Fibroblast of skin of abdomen (primary cell): ENCODE measurements around the gene RMRP.
"Not testable (repeated sequence)": the region's sequence is repeated elsewhere in the genome, so short reads cannot be mapped to it uniquely, and the experiment has no call there.

Experiments used
- DNase-seq: peaks from one replicate; pipeline ENCODE4 v3.0.0-alpha.2; 2013

The RMRP gene

GRCh38 chr9:35641478-35641877 is 16.3 kb downstream of the RMRP start:
- DNase-seq = not testable (repeated sequence)

GRCh38 chr9:35640431-35640830 is 17.4 kb downstream of the RMRP start:
- not testable (repeated sequence) for DNase-seq

DNA sequence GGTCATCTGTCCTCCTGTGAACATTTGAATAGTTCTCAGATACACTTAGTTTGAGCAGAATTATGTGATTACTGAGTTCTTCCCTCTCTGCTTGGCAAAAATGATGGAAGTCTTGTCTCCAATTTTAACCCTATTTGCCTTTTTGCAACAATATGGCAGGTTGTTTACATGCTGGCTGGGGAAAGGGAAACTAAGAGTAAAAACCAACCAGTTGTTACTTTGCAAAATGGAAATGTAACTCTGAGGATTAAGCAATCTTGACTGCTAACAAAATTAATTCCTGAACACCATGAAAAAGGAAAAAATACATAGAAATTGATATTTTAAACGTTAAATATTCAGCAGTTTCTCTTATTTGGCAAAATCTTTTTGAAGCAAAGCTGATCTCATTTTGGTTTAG is 18.2 kb downstream of the RMRP start:
- DNase-seq = no peak

- not testable (repeated sequence) for DNase-seq
Measured at GRCh38 chr9:35639225-35639624, 18.6 kb downstream of the RMRP start.

DNA sequence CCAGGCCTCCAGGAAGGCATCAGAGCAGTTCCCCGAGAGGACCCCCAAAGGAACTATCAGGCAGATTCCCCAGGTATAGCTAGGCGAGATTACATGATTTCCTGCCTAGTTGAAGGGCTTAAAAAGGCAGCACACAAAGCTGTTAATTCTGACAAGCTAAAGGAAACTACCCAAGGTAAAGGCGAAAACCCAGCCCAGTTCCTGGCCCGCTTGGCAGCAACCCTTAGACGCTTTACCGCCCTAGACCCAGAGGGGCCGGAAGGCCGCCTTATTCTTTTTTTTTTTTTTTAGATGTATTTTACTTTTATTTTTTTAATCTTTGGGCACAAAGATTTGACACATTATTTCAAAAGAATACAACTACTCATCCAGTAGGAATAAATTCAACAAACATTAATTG is 19.1 kb downstream of the RMRP start:
- not testable (repeated sequence) for DNase-seq

DNA sequence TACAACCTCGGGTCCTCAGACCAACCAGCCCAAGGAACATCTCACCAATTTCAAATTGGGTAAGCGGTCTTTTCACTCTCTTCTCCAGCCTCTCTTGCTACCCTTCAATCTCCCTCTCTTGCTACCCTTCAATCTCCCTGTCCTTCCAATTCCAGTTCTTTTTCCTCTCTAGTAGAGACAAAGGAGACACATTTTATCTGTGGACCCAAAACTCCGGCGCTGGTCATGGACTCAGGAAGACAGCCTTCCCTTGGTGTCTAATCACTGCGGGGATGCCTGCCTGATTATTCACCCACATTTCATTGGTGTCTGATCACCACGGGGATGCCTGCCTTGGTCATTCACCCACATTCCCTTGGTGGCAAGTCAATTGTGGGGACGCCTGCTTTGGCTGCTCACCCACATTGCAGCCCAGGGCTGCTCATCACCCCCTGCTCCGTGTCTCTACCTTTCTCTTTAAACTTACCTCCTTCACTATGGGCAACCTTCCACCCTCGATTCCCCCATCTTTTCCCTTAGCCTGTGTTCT is 20.3 kb downstream of the RMRP start:
- not testable (repeated sequence) for DNase-seq

DNA sequence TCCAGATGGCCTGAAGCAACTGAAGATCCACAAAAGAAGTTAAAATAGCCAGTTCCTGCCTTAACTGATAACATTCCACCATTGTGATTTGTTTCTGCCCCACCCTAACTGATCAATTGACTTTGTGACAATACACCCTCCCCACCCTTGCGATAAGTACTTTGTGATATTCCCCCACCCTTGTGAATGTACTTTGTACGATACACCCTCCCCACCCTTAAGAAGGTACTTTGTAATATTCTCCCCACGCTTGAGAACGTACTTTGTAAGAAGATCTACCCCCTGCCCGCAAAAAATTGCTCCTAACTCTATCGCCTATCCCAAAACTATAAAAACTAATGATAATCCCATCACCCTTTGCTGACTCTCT is 21.0 kb downstream of the RMRP start:
- not testable (repeated sequence) for DNase-seq

- no peak for DNase-seq
Measured at GRCh38 chr9:35636135-35636876, 21.5 kb downstream of the RMRP start.

DNA sequence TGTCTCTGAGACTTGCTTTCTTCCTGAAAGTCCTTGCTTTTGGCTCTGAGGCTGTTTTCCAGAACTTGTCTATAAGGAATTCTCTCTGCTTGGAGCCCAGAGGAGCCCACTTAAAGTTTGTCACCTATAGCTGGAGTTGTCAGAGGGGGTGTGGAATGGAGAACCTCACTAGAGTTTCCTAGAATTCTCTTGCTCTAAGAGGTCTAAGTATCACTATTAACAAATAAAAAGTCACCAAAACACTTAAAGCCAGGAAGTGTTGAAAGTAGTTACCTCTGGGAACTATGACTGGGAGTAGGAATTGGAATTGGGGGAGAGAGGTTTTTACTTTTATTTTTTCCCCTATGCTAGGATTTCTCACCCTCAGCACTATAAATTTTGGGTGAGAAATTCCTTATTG is 22.1 kb downstream of the RMRP start:
- no peak for DNase-seq

- no peak for DNase-seq
Measured at GRCh38 chr9:35629597-35629996, 28.2 kb downstream of the RMRP start.

GRCh38 chr9:35628389-35628991 is 29.3 kb downstream of the RMRP start:
- DNase-seq = no peak

GRCh38 chr9:35627575-35627974 is 30.2 kb downstream of the RMRP start:
- DNase-seq = no peak

GRCh38 chr9:35619800-35620158 is 38.0 kb downstream of the RMRP start:
- DNase-seq = no peak

DNA sequence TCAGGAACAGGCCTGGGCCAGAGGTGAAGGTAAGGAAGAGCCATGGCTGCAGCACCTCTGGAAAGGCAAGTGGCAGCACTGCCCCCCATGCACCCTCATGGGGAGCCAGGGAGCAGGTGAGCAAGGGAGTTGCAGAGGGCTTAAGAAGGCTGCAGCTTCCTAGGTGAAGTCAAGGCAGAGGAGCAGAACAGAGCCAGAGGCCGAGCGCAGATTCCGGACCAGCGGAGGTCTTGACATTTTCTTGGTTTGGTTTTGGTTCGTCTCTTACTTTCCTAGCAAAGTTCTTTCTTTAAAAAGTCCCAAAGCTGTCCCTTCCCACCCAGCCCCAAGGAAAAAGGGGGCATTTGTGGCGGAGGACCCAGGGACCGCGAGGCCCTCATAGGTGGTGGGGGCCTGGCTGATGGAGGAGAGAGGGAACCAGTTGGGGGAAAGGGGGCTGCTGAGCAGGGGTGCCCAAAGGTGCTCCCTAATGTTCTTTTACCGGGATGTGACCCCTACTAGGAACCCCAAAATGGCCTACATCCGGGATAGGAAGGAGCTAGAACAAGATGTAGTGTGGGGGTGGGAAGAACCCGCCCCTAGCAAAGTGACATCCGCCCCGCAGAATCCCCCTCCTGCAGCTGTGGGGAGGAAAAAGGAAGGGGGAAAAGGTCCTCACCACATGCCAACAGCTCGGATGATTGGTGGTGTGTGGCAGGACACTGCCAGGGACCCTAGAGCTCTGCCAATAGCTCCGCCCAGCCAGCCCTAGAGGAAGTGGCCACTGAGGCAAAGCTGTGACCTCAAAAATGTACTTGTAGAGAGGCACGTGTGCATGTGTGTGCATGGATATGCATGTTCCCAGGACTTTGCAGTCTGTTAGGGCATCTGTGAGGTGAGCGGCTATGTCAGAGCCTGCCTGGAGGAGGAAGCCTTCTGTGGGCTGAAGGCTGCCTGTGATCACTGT is 38.7 kb downstream of the RMRP start:
- DNase-seq = no peak

- DNase-seq = no peak
Measured at GRCh38 chr9:35618325-35618727, 39.5 kb downstream of the RMRP start, which contains the start of gene CD72. CD72 (minus strand) TSS chr9:35618413; CDS start chr9:35618303, 110 bp downstream.

DNA sequence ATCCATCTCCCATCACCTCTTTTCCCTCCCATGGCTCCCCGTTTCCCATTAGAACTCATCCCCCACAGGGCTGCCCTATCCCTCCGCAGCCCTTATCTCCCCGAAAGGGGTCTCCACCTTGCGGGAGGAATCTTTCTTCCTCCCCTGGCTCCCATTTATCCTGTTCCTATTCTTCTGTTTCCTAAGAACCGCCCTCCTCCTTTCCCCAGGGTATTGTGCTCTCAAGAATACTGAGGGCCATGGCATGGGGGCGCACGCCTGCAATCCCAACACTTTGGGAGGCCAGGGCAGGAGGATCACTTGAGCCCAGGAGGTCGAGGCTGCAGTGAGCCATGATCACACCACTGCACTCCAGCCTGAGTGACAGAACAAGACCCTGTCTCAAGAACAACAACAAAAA is 40.3 kb downstream of the RMRP start:
- DNase-seq = no peak

DNA sequence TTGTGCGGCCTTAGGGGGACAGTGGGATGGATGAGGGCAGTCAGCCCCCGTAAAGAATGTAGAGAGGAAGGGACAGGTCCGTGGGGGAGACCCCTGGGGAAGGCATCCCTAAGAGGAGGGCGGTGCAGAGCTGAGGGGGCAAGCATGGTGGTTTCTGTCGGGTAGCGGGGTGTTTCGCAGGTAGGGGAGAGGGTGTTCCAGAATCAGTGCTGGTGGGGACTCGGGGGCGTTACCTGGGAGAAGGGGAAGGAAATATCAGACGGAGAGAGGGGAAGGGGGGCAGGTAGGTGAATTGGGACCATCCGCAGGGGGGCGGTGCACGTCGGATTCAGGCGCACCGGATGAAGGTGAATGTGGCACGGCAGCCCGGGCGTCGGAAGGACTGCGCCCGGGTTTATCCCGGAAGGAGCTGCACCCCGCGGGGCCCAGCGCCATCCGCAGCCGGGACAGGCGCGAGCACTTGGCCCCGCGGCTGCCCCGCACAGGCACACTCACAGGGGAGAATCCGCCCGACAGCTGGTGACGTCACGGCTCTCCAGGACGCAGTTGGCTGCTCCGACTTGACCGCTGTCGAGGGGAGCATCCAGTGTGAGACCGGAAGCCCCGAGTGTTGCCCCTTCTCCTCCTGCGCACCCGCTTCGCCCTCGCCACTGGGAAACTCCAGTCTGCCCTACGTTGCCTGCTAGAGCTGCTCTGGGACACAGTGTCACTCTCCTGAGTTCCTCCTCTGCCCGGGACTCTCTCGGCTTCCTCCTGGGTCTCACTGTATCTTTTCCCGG is 40.9 kb downstream of the RMRP start:
- peak; percentile 50 for DNase-seq

DNA sequence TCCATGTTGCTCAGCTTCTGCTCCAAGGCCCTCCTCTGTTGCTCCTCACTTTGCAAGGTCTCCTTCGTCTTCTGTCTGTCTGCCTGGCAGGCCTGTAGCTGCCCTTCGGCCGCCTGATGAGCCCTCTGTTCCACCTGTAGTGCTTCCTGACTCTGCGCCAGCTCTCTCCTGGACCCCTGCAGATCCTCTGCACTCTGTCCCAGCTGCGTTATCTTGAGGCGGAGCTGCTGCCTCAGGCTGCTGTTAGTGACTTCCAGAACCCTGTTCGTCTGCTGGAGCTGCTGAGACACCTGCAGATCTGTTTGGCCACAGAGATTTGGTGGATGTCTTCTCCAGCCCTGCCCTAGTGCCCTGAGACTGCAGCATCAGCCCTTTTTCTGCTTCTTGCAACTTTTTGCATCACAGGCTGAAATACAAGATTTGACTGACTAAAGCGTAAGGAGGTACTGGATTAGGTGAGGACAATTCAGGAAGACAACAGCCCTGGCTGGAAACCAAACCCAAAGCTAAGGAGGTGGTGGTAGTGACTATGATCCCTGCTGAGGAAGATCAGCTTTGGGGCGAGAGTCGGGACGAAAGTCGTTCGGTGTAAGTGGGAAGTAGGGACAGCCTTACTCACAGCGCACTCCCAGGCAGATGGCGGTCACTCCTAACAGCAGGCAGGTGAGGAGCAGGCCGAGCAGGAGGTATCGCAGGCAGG is 41.7 kb downstream of the RMRP start:
- no peak for DNase-seq

DNA sequence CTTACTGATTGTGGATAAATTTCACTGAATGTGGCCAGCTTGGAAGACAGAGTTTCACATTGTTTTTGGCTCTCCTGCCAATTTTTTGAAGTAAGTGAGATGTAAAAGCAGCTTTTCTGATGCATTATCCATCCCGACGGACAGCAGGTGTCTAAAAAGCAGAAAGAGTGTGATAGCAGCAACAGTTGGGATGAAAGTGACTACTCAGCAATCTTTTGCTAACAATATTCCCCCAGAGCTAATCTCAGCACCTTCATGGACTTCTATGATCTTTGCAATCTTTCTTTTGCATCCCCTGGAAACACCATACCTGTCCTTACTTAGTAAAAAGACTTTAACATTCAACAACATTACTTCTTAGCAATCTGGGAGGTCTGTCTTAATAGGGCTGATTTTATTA is 45.0 kb downstream of the RMRP start:
- no peak for DNase-seq

DNA sequence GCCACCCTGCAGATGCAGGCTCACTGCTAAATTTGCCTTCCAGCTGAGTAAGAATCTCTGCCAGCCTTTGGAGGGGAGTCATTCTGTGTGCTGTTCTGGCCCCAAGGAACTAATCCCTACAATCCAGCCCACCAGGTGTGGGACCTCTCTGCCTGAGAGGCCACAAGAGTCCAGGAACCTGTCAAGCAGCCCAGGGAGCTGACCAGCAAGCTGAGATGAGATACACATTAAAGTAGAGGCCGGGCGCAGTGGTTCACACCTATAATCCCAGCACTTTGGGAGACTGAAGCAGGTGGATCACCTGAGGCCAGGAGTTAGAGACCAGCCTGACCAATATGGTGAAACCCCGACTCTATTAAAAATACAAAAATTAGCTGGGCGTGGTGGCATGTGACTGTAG is 45.8 kb downstream of the RMRP start:
- DNase-seq = not testable (repeated sequence)

DNA sequence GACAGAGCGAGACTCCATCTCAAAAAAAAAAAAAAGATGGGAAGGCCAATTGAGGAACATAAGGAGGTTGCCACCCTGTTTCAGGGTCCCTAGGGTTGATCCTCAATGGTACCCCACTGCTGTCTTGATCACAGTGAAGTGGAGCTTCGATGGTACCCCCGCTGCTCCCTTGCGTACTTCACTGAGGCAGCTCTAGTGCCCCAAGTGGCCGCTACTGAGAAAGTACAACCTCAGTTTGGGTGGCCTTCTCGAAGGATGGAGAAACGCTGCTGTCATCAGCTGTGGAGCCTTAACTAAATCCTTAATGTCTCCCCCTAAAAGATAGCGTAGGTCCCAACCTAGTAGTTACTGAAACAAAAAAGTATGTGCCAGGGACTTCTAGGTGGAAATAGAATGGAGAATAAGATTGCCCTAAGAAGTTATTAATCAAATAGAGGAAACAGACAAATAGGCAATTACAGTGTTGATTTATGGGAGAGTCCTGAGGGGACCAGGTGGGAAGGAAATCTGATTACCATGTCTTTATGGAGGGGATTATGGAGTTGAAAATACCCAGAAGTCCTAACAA is 46.5 kb downstream of the RMRP start:
- DNase-seq = peak; percentile 44
